CD1c-positive myeloid dendritic cell (primary cell): ENCODE results near the gene OR6P1.

Experiments used
- DNase-seq: peaks from one replicate; pipeline ENCODE4 v3.0.0-alpha.2; 2016; ENCODE audit errors: extremely low spot score

Gene OR6P1

DNA sequence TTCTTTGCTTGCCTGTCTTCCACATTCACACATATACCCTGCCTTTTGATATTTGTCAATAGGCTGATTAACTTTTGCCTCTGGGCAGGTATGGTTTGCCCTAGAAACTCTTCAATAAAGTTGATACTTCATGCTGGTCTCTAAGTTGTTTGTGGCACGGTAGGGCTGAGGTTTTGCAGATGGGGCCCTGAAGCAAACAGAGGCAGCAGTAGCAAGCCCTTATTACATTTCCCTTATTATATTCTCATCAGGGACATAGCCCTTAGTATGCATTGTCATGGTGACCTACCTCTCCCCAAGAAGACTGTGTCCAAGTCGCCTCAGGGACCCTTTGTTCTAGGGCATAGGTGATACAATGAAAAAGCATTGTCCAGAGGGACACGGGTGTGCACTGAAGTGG, at the start of gene OR6P1:
Gene OR6P1, minus strand, starts transcription at position 101 of the 400 bp plus-strand sequence. CDS start 6,976 bp downstream, outside the sequence.
- DNase-seq: no peak

DNA sequence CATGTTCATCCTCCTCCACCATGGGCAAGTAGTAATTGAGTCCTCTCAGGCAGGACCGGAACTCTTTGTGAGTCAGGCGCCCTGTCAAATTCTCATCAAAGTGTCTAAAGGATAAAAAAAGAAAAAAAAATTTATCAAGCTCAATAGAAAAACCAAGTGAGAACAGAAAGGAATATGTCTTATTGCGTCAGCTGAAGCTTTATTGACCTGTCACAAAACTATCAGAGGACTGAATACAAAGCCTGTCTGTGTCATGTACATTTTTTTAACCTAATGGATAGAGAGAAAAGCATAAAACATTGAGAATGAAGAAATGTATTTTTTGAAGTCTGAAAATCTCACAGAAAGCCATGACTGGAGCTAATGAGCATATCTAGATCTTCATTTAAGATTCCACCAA, 43.4 kb upstream of the OR6P1 start:
- no peak for DNase-seq

- DNase-seq: no peak
These were observed 41.5 kb upstream of the OR6P1 start for GRCh38 chr1:158611916-158612315.

DNA sequence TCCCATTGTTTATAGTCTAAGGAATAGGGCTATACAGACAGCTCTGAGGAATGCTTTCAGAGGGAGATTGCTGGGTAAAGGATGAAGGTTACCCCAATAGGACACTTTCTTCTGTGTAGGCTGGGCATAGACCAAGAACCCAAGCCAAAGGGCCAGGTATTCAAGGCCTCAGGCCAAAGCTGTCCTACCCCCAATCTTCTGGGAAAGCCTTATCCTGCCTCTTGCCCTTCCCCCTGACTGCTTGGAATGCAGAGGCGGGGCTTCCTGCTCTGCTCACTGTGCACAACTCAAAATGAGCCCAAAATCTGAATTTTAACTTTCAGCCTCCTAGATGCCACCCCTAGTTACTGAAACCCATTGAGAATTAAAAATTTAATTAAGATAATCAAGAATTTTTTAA, 36.9 kb upstream of the OR6P1 start:
- no peak for DNase-seq

- no peak for DNase-seq
These were observed 34.6 kb upstream of the OR6P1 start, which contains the start of gene OR10Z1 for GRCh38 chr1:158604968-158605367. Gene OR10Z1, plus strand, starts transcription at chr1:158605268. Its CDS starts 1,171 bp downstream, at chr1:158606439.

GRCh38 chr1:158600735-158601134, 30.4 kb upstream of the OR6P1 start:
- no peak for DNase-seq

DNA sequence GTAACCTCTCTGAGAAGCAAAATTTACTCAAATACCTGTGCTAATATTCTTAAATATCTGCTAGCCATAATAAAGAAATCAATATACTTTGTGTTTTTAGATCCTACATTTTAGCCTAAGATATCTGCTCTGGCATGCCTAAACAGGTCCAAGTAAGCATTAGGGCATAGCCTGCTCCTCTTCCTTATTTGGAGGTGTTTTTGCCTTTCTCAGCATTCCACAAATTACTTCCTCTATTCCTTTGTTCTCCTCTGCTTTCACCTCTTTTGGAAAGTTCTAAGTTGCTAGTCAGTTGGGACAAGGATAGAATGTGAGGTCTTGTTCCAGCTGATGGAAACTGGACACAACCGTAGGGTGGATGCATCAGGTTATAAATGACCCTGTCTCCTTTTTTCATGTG, 16.6 kb upstream of the OR6P1 start:
- DNase-seq: no peak

DNA sequence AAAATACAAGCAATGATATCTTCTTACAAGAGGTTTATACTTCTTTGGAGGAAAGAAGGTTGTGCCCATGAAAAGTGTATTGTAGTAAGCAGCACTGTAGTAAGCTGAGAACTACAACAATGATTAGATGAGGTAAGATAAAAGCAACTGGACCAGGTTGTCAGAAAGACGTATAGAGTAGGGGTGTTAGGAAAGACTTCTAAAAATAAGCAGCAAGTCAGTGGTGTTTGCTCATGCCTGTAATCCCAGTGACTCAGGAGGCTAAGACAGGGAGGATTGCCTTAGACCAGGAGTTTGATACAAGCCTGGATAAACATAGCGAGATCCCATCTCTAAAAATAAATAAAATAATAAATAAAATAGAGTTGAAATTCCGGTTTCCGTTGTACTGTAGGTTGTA, 13.6 kb upstream of the OR6P1 start:
- DNase-seq: no peak

GRCh38 chr1:158579733-158580132, 9.4 kb upstream of the OR6P1 start, which contains the start of gene OR10X1:
Gene OR10X1, minus strand, starts transcription at chr1:158579899. Its CDS starts 0 bp downstream, at chr1:158579899.
- no peak for DNase-seq

GRCh38 chr1:158577561-158577960, 7.2 kb upstream of the OR6P1 start:
- DNase-seq: no peak

- no peak for DNase-seq
These were observed 1.8 kb upstream of the OR6P1 start for GRCh38 chr1:158572226-158572625.

- peak; percentile 17 for DNase-seq
These were observed 5.8 kb downstream of the OR6P1 start for GRCh38 chr1:158564608-158565007.

DNA sequence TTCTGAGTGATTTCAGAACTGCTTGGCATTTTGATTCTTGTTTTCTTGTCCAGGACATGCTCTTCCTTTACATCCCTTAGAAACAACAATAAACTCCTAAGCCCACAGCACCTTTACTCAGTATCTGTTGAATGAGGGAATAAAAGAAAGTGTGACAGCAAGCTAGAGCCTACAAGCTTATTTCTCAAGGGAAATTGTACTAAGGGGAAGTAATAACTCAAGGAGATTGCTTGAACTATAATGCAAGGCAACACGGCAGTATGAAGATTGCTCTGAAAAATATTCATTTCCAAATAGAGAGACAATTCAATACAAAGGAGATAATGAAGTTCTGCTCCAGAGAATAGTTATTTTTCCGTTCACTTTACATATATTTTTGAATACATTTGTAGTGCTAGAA, 6.5 kb downstream of the OR6P1 start:
- no peak for DNase-seq

GRCh38 chr1:158559696-158560095, 10.7 kb downstream of the OR6P1 start:
- no peak for DNase-seq

DNA sequence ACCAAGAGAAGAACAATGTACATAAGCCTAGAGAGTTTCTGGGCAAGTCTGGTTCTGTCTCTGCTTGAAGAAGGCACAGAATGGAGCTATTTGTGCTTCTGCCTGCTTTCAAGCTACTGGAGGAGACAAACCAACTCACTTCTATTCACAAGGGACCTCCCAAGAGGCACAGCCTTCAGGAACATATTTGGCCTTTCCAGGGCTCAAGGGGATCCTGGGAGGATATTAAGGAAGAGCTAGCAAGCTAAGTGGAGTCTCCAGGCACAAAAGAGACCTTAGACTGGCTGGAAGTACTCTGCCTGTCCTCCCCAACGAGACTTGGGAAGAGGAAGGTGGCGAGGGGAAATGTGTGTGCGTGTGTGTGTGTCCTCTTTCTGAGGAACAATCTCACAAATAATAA, 16.0 kb downstream of the OR6P1 start, which contains the start of gene OR6Y1:
Gene OR6Y1, minus strand, starts transcription at position 54 of the 400 bp plus-strand sequence. CDS start 6,300 bp downstream, outside the sequence.
- DNase-seq: no peak

- no peak for DNase-seq
These were observed 18.1 kb downstream of the OR6P1 start for GRCh38 chr1:158552296-158552695.

GRCh38 chr1:158547533-158547932, 22.8 kb downstream of the OR6P1 start:
- DNase-seq: no peak

DNA sequence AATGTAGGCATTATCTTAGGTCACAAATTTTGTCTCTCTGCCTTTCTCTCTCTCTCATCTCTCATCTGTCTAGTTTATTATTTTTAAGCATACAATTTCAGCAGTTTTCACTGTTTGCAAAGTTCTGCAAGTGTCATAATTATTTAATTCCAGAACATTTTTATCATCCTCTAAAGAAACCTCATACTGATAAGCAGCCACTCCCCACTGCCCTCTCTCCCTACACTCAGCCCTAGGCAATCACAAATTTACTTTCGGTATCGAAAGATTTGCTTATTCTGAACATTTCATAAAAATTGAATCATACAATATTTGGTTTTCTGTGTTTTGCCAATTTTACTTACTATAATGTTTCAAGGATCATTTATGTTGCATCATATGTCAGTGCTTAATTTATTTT, 32.8 kb downstream of the OR6P1 start:
- DNase-seq: no peak

- DNase-seq: no peak
These were observed 35.9 kb downstream of the OR6P1 start for GRCh38 chr1:158534496-158534895.

DNA sequence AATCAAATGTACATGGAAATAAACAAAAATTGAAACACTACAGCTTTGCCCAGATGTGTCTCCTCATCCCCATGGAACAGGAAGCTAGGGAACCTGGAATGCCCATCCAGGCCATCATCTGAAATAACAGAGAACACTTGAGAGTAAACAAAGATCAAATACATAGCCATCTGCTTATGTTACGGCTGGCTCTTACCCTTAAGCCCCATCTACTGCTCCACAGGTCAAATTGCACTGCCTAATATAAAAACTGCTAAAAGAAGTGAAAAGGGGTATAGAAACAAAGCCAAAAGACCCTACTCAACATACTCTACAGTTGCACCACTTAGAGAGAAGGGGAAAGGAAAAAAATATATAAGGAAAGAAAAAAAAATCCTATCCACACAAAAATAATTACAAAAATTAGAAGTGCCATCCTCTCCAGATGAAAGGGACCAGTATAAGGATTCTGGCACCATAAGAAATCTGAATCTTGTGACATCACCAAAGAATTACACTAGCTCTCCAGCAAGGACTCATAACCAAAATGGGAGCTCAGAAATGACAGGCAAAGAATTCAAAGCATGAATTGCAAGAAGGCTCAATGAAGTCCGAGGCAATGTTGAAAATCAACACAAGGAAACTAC, 43.1 kb downstream of the OR6P1 start:
- DNase-seq: peak; percentile 30

- no peak for DNase-seq
These were observed 48.7 kb downstream of the OR6P1 start for GRCh38 chr1:158521666-158522058.

- no peak for DNase-seq
These were observed 49.3 kb downstream of the OR6P1 start for GRCh38 chr1:158520955-158521665.

DNA sequence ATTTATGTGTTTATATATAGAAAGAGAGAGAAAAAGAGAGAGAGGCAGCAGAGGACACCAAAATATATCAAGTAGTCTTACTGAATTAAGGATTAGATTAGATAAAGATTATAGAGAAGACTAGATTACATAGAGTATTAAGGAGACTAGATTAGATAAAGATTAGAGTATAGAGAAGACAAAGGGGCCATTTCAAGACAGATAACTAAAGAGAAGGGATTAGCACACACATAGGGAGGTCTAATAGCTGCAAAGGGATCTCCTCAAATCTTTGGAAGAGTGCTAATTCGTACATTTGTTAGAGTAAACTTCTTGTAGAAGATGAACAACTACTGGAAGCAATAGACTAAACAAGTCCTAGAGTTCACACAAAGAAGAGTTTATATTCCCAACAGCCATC, 50.4 kb downstream of the OR6P1 start:
- no peak for DNase-seq
